COR-L47 (cell line): ENCODE data around the gene CYP27B1.

Experiments
- DNase-seq: peaks from one replicate; lab custom pipeline; 2025; lab: John Stamatoyannopoulos, UW

Gene CYP27B1

GRCh38 chr12:57765698-57766463 lies 997 bp downstream of the CYP27B1 start:
- DNase-seq = no peak

GRCh38 chr12:57765003-57765697 lies 1.7 kb downstream of the CYP27B1 start:
- peak; percentile 44 for DNase-seq

- DNase-seq = peak; percentile 48
These were observed 2.2 kb downstream of the CYP27B1 start for GRCh38 chr12:57764662-57765002.

GRCh38 chr12:57763881-57764661 lies 2.8 kb downstream of the CYP27B1 start:
- no peak for DNase-seq

- no peak for DNase-seq
These were observed 4.4 kb downstream of the CYP27B1 start for GRCh38 chr12:57762463-57762862.

- DNase-seq = no peak
These were observed 5.4 kb downstream of the CYP27B1 start for GRCh38 chr12:57761391-57761998.

- no peak for DNase-seq
These were observed 6.4 kb downstream of the CYP27B1 start for GRCh38 chr12:57760347-57760982.

GRCh38 chr12:57759360-57759980 lies 7.4 kb downstream of the CYP27B1 start:
- peak; percentile 14 for DNase-seq

GRCh38 chr12:57758552-57759359 lies 8.1 kb downstream of the CYP27B1 start:
- no peak for DNase-seq

- DNase-seq = no peak
These were observed 9.1 kb downstream of the CYP27B1 start for GRCh38 chr12:57757771-57758170.

- DNase-seq = peak; percentile 48
These were observed 10.2 kb downstream of the CYP27B1 start for GRCh38 chr12:57756406-57757341.

GRCh38 chr12:57755454-57756372 lies 11.2 kb downstream of the CYP27B1 start:
- DNase-seq = peak; percentile 54

- DNase-seq = no peak
These were observed 11.8 kb downstream of the CYP27B1 start for GRCh38 chr12:57755194-57755453.

- peak; percentile 91 for DNase-seq
These were observed 12.3 kb downstream of the CYP27B1 start, which contains the start of gene MARCHF9 for GRCh38 chr12:57754411-57755193. Gene MARCHF9, plus strand, starts transcription at chr12:57755103. Its CDS starts 426 bp downstream, at chr12:57755529.

GRCh38 chr12:57753756-57754337 lies 13.0 kb downstream of the CYP27B1 start:
- DNase-seq = no peak

GRCh38 chr12:57752668-57753000 lies 14.2 kb downstream of the CYP27B1 start:
- no peak for DNase-seq
